H1 (cell line): Measurements from ENCODE around the gene SEC14L6. TPM values are rescaled to one million over a fixed set of nuclear protein-coding genes. Genes with fewer than 3 reads are reported as not detected.

Source experiments
- polyA plus RNA-seq, 7 experiments: library from polyadenylated mRNA; depleted of rRNA in 3 of 7; stranded (reverse) in 5 of 7; unstranded in 2 of 7; fragments of >200 nt in 5 of 7; fragments of 200-250 nt in 2 of 7; gene quantifications; 1 replicate in 5 of 7; 2 replicates in 1 of 7; 4 replicates in 1 of 7; pipeline versions ENCODE4 v1.2.1 to v1.2.3, GENCODE V29; 2011 to 2013; ENCODE audit warnings: missing spikeins in 2 of 7, mixed read lengths in 2 of 7
- total RNA-seq: library from RNA; stranded (reverse); fragmentation: NEBNext Ultra II Directional; extraction: Animal tissue kit (Norgen Biotek cat#: 25700); gene quantifications from 2 replicates; pipeline ENCODE4 v1.2.1, GENCODE V29; 2021
- TF ChIP-seq, protein P1 (sequence below), 3 experiments: IDR thresholded peaks; 1 replicate in 2 of 3; 2 replicates in 1 of 3; pipeline versions ENCODE4 v1.5.1 to v1.6.1; 2011; ENCODE audit warnings: low read length in 3 of 3, mild to moderate bottlenecking in 3 of 3, inconsistent platforms in 2 of 3, low read depth in 1 of 3, moderate library complexity in 1 of 3; ENCODE audit not compliant: insufficient read depth in 1 of 3; ENCODE audit errors: control extremely low read depth in 1 of 3

SEC14L6 gene
- total and polyA plus RNA-seq, 2 of the 8 experiments (the other 6 are each of a cell fraction or from before 2014, with no cell fraction given), result 0.63 to 2.1 TPM

DNA sequence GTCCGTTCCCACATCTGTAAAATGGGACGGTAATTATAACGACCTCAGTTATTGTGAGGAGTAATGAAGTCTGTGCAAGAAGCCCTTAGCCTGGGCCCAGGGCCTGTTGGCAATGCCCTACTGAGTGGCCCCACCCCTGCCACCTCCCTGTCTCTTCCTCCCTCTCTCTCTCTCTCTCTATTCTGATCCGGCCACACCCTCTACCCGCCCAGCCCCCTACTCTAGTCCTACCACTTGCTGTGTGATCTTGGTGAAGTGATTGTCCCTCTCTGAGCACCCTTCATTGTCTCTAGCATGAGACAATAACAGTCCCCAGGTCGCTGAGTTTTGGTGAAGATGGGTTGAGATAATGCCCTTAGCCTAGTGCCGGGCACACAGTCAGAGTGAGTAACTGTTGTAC is 7.4 kb upstream of the SEC14L6 start (continued):
- TF ChIP-seq, protein P1, sequence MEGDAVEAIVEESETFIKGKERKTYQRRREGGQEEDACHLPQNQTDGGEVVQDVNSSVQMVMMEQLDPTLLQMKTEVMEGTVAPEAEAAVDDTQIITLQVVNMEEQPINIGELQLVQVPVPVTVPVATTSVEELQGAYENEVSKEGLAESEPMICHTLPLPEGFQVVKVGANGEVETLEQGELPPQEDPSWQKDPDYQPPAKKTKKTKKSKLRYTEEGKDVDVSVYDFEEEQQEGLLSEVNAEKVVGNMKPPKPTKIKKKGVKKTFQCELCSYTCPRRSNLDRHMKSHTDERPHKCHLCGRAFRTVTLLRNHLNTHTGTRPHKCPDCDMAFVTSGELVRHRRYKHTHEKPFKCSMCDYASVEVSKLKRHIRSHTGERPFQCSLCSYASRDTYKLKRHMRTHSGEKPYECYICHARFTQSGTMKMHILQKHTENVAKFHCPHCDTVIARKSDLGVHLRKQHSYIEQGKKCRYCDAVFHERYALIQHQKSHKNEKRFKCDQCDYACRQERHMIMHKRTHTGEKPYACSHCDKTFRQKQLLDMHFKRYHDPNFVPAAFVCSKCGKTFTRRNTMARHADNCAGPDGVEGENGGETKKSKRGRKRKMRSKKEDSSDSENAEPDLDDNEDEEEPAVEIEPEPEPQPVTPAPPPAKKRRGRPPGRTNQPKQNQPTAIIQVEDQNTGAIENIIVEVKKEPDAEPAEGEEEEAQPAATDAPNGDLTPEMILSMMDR (IDR thresholded peaks at IDR 0.05; ENCODE audit: control extremely low read depth in 1 of 3, insufficient read depth in 1 of 3, low read depth in 1 of 3, low read length in 3 of 3), result no peak
